Smooth muscle cell of the umbilical artery (primary cell): Measurements from ENCODE around the gene PPM1L. TPM values are rescaled to one million over a fixed set of nuclear protein-coding genes. Genes with fewer than 3 reads are reported as not detected.

Experiments
- total RNA-seq: library from RNA; depleted of rRNA; stranded (reverse); fragments of >200 nt; gene quantifications from 2 replicates; pipeline ENCODE4 v1.2.3, GENCODE V29; 2014

The PPM1L gene
- 0.74 and 0.89 TPM in 2 replicates for total RNA-seq

DNA sequence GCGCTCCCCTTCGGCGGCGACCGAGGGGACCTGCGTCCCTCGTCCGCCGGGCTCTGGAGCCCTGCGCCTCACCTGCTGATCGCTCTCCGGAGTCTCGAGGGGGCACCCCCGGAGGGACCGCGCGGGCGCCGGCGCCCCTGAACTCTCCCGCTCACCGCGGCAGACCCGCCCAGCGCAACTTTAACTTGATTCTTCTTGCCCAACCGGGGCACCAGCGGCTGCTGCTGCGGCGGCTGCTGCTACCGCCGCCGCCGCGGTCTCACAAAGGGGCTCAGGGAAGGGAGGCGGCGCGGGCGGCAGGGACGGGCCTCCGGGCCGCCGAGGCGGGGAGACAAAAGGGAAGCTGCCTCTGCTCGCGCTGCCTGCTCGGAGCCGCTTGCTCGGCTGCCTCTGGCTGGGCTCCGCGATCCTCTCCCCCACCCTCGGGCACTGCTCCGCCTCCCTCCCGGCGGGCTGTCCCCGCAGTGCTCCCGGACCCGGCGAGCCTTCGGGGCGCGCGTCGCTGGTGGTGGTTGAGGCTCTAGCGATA, at the start of gene PPM1L:
PPM1L (plus strand) TSS at position 456 of the 529 bp plus-strand sequence.

DNA sequence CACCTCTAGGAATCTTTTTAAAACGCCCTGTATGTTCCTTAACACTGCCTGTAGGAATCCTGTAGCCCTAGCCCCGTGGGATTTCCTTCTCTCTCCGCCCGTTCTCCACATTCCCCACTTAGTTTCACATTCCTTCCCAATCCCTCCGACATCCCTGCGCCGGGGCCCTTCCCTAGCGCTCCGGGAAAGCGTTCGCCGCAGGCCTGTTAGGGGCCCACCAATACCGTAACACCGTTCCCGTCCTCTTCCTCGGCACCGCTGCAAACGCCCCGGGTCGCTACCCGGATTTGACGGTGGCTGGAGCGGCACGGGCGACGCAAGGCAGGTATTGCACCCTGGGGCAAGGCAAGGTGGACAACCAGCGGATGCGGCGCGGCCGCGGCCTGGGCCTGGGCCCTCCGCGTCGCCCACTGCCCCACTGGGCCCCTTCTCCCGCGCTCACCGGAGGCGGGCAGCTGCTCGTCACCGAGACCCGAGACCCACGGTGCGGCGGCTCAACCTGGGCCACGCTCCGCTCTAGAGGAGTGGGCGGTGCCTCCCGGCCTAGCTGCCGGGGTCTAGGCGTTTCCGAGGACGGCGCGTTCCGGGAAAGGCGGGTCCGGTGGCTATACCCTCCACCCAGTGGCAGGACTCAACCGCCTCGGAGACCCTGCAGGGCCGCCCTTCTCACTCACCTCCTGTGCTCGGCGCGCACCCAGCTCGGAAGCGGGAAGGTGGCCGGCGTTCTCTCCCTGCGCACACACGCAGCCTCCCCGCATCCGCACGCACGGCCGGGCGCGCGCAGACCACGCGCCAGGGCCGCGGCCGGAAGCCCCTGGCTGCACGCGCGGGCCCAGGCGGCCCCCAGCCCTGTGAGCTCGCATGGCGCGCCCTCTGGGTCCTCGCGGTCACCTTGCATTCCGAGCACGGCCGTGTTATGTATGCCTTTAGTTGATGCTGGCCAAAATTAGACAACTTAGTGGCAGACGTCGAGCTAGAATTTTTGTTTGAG, 348.8 kb downstream of the PPM1L start, which contains the start of gene B3GALNT1:
B3GALNT1 (minus strand) TSS at position 789 of the 991 bp plus-strand sequence. CDS start 18,595 bp downstream, outside the sequence.

Other genes starting within 250 kb of the PPM1L start
- 34.4 and 53.4 TPM in 2 replicates for gene KPNA4, start 190.7 kb upstream of the PPM1L start, total RNA-seq
- gene ARL14, start 79.1 kb upstream of the PPM1L start, total RNA-seq: not detected in 2 replicates